Measurements from ENCODE around the gene SEMA4F.

- TF ChIP-seq CTCF (optimal IDR thresholded peaks at IDR 0.05 in 1 of 3, IDR thresholded peaks at IDR 0.05 in 1 of 3, conservative IDR thresholded peaks at IDR 0.05 in 1 of 3; ENCODE audit: extremely low read depth in 1 of 3, insufficient read depth in 2 of 3, low read length in 3 of 3) (no peak), EZH2 (IDR thresholded peaks at IDR 0.05; ENCODE audit: low read length) (no peak)
Measured at GRCh38 chr2:74708296-74708695, 54.2 kb downstream of the SEMA4F start.

All from keratinocyte (primary cell).